HL-60 (cell line): ENCODE results near the gene TXNDC8.

ENCODE experiments used
- DNase-seq, 2 experiments: peaks; one replicate each; pipeline ENCODE4 v3.0.0-alpha.2; 2010 to 2020; ENCODE audit warnings: low read depth in 1 of 2, low spot score in 1 of 2
- H3K27ac ChIP-seq: fragments of 250-450 bp; sonication (Bioruptor Pico); replicated peaks from 2 replicates; pipeline ENCODE4 v1.5.1; 2020; ENCODE audit warnings: mild to moderate bottlenecking, moderate library complexity
- H3K27me3 ChIP-seq: fragments of 250-450 bp; sonication (Bioruptor Pico); 2 replicates; pipeline ENCODE4 v1.5.1; 2021; ENCODE audit warnings: mild to moderate bottlenecking, moderate library complexity; ENCODE audit not compliant: insufficient read depth, poor library complexity, severe bottlenecking
- H3K4me3 ChIP-seq: replicated peaks from 2 replicates; pipeline ENCODE4 v1.5.1; 2011; ENCODE audit warnings: mild to moderate bottlenecking, control low read depth, low read length; ENCODE audit not compliant: insufficient read depth
- CTCF ChIP-seq: IDR thresholded peaks from one replicate; pipeline ENCODE4 v1.5.1; 2011; ENCODE audit warnings: low read length, control low read depth, inconsistent platforms; ENCODE audit not compliant: insufficient read depth
- GABPA ChIP-seq: IDR thresholded peaks from 2 replicates; pipeline ENCODE4 v1.6.1; 2012; ENCODE audit warnings: low read depth
- POLR2AphosphoS5 ChIP-seq: IDR thresholded peaks from 2 replicates; pipeline ENCODE4 v1.6.1; 2012; ENCODE audit warnings: low read depth
- REST ChIP-seq: IDR thresholded peaks from 2 replicates; pipeline ENCODE4 v1.6.1; 2012; ENCODE audit warnings: low read depth; ENCODE audit not compliant: insufficient replicate concordance
- SPI1 ChIP-seq: IDR thresholded peaks from 2 replicates; pipeline ENCODE4 v1.6.1; 2012; ENCODE audit warnings: low read depth, mild to moderate bottlenecking, borderline replicate concordance

TXNDC8 gene

DNA sequence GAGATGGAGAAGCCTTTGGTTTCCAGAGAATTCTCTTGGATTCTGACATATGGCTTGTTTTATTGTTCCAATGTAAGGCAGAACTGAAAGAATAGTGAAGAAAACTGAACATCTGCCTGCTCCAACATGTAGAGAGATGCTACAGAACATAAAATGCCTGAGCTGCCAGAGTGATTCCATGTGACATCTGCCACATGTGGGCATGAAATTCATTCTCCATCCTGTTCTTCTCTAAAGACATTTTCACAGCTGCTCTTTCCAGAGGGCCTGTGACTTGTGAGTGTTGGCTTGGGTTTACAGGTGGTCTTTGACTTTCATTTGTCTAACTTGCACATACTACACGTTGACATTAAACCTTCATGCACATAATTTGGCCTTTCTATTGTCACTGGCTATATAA, 47.7 kb downstream of the TXNDC8 start:
- peak overlapping the region; percentile 49 for H3K27ac ChIP-seq
- H3K4me3 ChIP-seq = no peak overlapping the region
- no peaks in the 10 kb centered on the region for H3K27me3 ChIP-seq
- TF ChIP-seq POLR2AphosphoS5 (no peak), GABPA (no peak), SPI1 (no peak), REST (no peak), CTCF (no peak)
- no peak for DNase-seq

GRCh38 chr9:110288503-110288902, 49.2 kb downstream of the TXNDC8 start:
- no peak overlapping the region for H3K4me3 ChIP-seq
- no peaks in the 10 kb centered on the region for H3K27me3 ChIP-seq
- TF ChIP-seq POLR2AphosphoS5 (no peak), CTCF (no peak), SPI1 (no peak), GABPA (no peak), REST (no peak)
- no peak overlapping the region for H3K27ac ChIP-seq
- no peak for DNase-seq

DNA sequence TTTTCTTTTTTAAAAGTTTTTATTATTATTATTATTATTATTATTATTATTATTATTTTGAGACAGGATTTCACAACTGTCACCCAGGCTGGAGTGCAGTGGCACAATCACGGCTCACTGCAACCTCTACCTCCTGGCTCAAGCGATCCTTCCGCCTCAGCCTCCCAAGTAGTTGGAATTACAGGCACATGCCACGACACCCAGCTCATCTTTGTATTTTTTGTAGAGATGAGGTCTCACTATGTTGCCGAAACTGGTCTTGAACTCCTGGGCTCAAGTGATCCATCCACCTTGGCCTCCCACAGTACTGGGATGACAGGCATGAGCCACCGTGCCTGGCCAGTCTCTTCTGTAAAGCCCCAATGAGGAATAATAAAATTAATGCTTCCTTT, 50.4 kb downstream of the TXNDC8 start:
- Histone ChIP-seq H3K27ac (no peak overlapping the region), H3K4me3 (no peak overlapping the region), H3K27me3 (no peaks in the 10 kb centered on the region)
- no peak for DNase-seq
- TF ChIP-seq CTCF = no peak
- no peak for TF ChIP-seq REST
- no peak for TF ChIP-seq POLR2AphosphoS5
- TF ChIP-seq SPI1 = no peak
- no peak for TF ChIP-seq GABPA
